HG03457 (cell line): ENCODE data around the gene RSRP1.

Experiments
- ATAC-seq: cut with Tn5 transposase; IDR thresholded peaks from one replicate; pipeline ENCODE4 v1.9.1; 2021; ENCODE audit warnings: moderate number of reproducible peaks; ENCODE audit not compliant: unreplicated experiment

The RSRP1 gene

GRCh38 chr1:25220666-25221065 is 26.6 kb downstream of the RSRP1 start:
- no peak for ATAC-seq

DNA sequence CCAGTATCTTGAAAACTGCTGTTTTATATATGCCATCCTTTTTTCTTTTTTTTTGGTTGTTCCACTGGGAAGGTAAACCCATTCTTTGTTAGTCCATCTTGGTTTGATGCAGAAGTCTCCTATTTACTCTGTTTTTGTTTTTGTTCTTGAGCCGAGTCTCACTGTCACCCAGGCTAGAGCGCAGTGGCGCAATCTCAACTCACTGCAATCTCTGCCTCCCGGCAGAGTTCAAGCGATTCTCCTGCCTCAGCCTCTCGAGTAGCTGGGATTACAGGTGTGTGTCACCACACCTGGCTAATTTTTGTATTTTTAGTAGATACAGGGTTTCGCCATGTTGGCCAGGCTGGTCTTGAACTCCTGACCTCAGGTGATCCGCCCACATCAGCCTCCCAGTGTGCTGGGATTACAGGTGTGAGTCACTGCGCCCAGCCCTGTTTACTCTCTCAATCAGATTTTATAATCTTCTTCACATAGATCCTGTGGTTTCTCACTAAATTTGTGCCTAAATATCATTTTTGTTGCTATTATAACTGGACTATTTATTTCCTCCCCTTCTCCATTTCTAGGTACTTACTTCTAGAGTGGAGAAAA is 27.5 kb downstream of the RSRP1 start:
- no peak for ATAC-seq

DNA sequence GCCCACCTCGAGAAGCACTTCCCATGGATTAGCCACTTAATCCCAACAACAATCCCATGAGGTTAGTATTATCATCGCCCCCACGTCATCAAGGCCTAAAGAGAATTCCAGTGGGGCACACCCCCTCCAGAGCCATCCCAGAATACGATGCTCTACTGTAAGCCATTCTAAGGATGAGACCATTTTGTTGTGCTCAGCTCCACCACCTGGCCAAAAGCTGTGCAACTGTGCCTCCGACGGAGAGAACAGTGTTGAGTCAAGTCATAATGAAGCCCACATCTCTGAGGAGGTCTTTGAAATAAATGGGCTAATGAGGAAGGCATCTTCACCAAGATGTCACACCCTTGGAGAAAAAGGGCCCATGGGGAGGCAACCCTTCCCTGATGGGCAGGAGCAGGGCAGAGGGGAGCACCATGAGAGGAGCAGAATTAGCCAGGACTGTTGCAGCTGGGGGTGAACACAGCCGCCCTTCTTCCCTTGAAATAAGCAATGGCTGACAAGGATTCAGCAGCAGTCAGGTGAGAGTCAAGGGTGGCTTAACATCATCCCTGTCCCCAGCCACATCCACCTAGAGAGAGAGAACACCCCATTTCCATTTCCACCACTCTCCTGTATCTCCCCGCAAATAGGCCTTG is 29.5 kb downstream of the RSRP1 start:
- no peak for ATAC-seq

DNA sequence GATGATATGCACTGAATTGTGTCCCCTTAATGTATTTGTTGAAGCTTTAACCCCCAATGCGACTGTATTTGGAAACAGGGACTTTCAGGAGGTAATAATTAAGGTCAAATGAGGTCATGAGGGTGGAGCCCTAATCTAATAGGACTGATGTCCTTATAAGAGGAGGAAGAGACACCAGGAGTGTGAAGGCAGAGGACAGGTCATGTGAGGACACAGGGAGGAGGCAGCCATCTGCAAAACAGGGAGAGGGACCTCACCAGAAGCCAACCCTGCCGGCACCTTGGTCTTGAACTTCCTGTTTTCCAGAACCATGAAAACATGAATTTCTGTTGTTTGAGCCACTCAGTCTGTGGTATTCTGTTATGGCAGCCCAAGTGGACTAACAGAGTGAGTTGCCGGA is 30.2 kb downstream of the RSRP1 start:
- ATAC-seq, result no peak

DNA sequence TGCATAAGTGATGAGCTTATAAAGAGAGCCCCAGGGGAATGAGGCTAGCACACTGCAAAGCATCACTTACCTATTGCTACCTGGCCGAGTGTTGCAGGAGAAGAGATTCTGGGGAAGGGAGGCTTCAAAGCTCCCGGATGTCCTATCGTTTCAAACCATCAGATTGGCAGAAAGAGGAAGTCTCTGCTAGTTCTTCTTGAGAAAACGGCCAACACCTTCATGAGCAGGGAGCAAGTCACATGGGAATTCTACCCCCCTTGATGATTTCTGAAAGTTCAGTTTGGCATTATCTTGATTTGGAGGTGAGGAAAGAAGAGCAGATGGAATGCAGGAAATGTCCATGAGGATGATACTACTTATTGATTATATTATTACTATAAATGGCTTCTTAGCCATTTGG is 31.1 kb downstream of the RSRP1 start:
- no peak for ATAC-seq

- ATAC-seq, result no peak
These were observed 34.5 kb downstream of the RSRP1 start for GRCh38 chr1:25212725-25213124.

DNA sequence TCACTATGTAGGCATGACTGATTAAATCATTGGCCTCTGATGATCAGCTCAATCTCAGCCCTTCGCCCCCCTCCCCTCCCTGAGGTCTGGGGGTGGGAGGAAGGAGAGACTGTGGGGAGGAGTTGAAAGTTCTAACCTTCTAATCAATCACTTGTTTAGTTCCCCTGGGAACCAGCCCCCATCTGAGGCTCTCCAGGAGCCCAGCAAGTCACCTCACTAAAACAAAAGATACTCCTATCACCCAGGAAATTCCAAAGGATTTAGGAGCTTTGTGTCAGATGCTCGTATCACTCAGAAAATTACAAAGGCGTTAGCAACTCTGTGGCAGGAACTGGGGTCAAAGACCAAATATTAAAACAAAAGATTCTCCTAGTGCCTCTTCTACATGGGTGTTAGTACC is 36.5 kb downstream of the RSRP1 start:
- no peak for ATAC-seq

GRCh38 chr1:25209516-25209915 is 37.7 kb downstream of the RSRP1 start:
- no peak for ATAC-seq

GRCh38 chr1:25208561-25209222 is 38.6 kb downstream of the RSRP1 start:
- ATAC-seq, result no peak

DNA sequence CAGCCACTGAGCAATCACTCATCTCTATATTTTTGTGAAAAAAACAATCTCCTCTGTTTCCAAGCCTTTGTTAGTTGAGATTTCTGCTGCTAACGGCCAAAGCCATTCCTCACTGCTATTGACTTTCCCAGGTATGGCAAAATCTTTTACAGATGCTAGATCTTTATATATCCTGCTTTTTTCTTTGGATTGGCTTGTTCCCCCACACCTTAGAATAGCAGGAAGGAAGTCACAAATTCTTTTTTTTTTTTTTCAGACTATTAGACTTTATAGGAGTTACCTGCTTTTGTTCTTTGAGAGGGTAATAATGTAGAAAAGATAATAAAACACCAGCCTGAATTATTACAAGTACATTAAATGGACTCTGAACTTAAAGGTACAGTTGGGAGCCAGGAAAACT is 39.2 kb downstream of the RSRP1 start:
- no peak for ATAC-seq

GRCh38 chr1:25206201-25206600 is 41.1 kb downstream of the RSRP1 start:
- no peak for ATAC-seq

DNA sequence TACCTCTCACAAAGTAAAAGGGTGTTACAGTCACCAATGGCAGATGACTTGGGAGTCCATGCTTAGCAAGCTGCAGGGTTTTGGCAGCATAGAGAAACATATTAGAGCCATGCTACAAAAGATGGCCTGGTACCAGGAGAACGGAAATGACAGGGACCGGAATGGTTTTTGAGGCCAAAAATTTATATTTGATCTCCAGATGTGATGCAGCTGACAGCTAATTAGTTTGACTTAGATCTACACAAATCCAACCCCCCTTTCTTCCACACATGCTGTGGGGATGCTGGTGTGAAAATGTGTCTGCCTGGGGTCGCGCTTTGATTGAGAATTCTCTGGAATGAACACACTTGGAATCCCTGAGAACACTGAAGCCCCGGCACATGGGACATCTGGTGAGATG is 41.5 kb downstream of the RSRP1 start:
- no peak for ATAC-seq

GRCh38 chr1:25204797-25205480 is 42.3 kb downstream of the RSRP1 start:
- no peak for ATAC-seq

DNA sequence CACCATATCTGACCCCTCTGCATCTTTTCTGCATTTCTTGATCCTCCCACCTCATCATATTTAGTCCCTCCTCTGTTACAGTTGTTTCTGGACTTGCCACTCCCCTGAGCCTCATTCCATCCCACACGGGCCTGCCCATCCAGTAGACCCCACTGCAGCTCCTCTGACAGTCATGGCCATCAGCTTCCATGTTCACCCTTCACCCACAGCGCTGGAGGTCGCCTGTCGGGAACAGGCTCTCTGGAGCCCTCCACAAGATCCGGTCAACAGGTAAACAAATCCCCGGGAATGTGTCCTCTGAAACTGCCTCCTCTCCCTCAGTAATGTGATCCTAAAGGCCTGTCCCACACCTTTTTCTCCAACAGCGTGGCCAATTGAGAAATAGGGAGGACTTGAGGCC is 46.2 kb downstream of the RSRP1 start:
- ATAC-seq, result no peak

- ATAC-seq, result no peak
These were observed 47.2 kb downstream of the RSRP1 start for GRCh38 chr1:25199819-25200620.

- ATAC-seq, result no peak
These were observed 48.5 kb downstream of the RSRP1 start for GRCh38 chr1:25198663-25199252.

DNA sequence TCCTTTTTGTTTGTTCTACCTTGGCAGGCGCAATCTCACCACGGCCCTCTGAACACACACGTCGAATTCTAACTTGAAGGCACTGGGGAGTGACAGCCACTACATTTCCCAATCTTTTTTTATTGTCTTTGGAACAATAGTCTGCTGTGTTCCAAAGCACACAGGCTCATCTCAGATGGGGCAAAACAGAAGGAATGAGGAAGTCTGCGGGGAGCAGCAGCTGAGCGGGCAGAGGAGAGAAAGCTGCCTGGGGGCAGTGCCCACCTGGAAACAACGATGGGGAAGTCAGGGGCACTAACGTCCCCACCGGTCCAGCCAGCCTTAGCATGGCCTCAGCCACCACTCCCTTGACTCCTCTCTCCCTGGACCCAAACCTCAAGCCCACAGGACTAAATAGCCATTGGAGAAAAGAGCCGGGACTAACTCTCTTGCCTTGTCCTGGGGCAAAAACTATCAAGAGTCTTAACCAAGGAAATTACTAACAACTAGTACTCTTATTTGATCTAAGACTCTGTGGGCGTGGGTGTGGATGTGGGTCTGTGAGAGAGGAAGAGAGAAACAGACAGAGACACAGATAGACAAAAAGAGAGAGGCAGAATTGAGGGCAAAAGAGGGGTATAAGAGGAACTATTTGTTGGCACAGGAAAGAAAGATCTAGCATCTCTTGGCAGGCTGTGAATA is 49.1 kb downstream of the RSRP1 start:
- ATAC-seq, result no peak

DNA sequence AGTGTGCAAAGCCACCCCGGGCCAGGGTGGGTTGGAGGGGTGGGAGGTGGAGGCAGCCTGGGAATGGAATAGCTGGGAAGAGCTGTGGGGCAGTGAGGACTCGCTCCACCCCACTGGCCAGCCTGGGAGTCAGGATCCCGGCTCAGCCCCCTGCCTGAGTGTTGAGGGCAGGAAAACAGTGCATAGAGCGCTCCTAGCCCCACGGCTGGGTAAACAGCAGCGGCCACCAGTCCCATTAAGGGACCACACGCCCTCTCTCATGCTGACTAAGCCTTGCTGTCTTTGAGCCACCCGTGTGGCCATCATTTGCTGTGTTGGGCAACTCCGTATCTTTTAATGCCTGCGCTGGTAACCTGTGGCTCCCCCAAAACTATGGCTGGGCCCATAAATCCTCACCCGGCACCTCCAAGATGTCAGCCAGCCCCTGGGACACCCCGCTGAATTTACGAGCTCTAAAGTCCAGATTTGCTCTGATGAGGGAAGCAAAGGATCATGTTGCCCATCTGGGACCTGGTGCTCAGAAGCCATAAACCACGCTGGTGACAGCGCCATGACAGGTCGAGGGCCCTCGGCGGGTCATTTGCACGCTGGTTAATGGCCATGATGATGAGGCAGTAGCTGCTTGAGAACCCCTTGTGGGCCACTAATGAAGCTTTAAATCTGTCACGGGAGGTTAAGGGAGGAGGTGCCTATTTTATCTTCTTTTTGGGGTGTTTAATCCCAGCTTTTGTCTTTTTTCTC is 49.8 kb downstream of the RSRP1 start:
- ATAC-seq, result no peak

- no peak for ATAC-seq
These were observed 50.4 kb downstream of the RSRP1 start for GRCh38 chr1:25196830-25197229.

GRCh38 chr1:25195835-25196234 is 51.4 kb downstream of the RSRP1 start:
- ATAC-seq, result no peak
